Mesodermal cell (in vitro differentiated cells): ENCODE measurements around the gene ADAMTSL5.

Experiments used
- H3K27ac ChIP-seq: 2 replicates; pipeline ENCODE4 v1.7.0; 2013; ENCODE audit warnings: mild to moderate bottlenecking, low read depth, low read length, moderate library complexity; ENCODE audit not compliant: severe bottlenecking
- H3K36me3 ChIP-seq: 2 replicates; pipeline ENCODE4 v1.7.1; 2013; ENCODE audit warnings: mild to moderate bottlenecking, low read length, moderate library complexity; ENCODE audit not compliant: control insufficient read depth, insufficient read depth
- H3K4me1 ChIP-seq: one replicate; pipeline ENCODE4 v1.7.1; 2013; ENCODE audit warnings: mild to moderate bottlenecking, low read length; ENCODE audit not compliant: insufficient read depth, control insufficient read depth, poor library complexity, severe bottlenecking
- H3K4me3 ChIP-seq: 2 replicates; pipeline ENCODE4 v1.7.0; 2013; ENCODE audit warnings: low read length, control low read depth, mild to moderate bottlenecking; ENCODE audit not compliant: insufficient read depth, poor library complexity, severe bottlenecking; ENCODE audit errors: extremely low read depth
- H3K9me3 ChIP-seq: 2 replicates; pipeline ENCODE4 v1.7.1; 2013; ENCODE audit warnings: mild to moderate bottlenecking, low read length, moderate library complexity; ENCODE audit not compliant: control insufficient read depth
- WGBS, 2 experiments: methylation state at CpG; one replicate each; pipeline ENCODE4 v1.1.5; 2013; ENCODE audit warnings: missing lambda C conversion rate in 2 of 2; ENCODE audit not compliant: insufficient coverage in 2 of 2; 5-methylcytosine and 5-hydroxymethylcytosine counted together

The ADAMTSL5 gene

DNA sequence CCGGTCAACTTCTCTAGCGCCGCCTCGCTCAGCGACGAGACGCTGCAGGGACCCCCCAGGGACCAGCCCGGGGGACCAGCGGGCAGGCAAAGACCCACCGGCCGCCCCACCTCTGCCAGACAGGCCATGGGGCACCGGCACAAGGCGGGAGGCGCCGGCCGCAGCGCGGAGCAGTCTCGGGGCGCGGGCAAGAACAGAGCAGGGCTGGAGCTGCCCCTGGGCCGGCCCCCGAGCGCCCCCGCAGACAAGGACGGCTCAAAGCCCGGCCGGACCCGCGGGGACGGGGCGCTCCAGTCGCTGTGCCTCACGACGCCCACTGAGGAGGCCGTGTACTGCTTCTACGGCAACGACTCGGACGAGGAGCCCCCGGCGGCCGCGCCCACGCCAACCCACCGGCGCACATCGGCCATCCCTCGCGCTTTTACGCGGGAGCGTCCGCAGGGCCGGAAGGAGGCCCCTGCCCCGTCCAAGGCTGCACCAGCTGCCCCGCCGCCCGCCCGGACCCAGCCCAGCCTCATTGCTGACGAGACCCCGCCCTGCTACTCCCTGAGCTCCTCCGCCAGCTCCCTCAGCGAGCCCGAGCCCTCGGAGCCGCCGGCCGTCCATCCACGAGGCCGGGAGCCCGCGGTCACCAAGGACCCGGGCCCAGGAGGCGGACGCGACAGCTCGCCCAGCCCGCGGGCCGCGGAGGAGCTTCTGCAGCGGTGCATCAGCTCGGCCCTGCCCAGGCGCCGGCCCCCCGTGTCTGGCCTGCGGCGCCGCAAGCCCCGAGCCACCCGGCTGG lies 45.1 kb downstream of the ADAMTSL5 start:
- H3K27ac ChIP-seq = no peak overlapping the region
- H3K4me3 ChIP-seq = no peak overlapping the region
- no peaks in the 10 kb centered on the region for H3K36me3 ChIP-seq
- peaks cover 23% of the 10 kb centered on the region for H3K4me1 ChIP-seq
- 4 to 6% methylated on average over 79 to 83 of the region's 92 CpGs for WGBS, 2 experiments
- H3K9me3 ChIP-seq = no peaks in the 10 kb centered on the region

- Histone ChIP-seq H3K36me3 (no peaks in the 10 kb centered on the region), H3K27ac (no peak overlapping the region), H3K4me1 (peaks cover 23% of the 10 kb centered on the region), H3K4me3 (no peak overlapping the region), H3K9me3 (no peaks in the 10 kb centered on the region)
- 4 to 5% methylated on average over 34 to 36 of the region's 36 CpGs for WGBS, 2 experiments
These were observed 45.7 kb downstream of the ADAMTSL5 start for GRCh38 chr19:1467215-1467489.

DNA sequence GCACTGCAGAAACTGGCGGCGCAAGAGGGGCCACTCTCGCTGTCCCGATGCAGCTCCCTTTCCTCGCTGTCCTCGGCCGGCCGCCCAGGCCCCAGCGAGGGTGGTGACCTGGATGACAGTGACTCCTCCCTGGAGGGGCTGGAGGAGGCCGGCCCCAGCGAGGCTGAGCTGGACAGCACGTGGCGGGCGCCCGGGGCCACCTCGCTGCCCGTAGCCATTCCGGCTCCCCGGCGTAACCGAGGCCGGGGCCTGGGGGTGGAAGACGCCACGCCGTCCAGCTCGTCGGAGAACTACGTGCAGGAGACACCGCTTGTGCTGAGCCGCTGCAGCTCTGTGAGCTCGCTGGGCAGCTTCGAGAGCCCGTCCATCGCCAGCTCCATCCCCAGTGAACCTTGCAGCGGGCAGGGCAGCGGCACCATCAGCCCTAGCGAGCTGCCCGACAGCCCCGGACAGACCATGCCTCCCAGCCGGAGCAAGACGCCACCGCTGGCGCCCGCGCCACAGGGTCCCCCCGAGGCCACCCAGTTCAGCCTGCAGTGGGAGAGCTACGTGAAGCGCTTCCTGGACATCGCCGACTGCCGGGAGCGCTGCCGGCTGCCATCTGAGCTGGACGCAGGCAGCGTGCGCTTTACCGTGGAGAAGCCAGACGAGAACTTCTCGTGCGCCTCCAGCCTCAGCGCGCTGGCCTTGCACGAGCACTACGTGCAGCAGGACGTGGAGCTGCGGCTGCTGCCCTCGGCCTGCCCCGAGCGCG lies 46.2 kb downstream of the ADAMTSL5 start:
- Histone ChIP-seq H3K4me1 (peaks cover 20% of the 10 kb centered on the region), H3K36me3 (no peaks in the 10 kb centered on the region), H3K9me3 (no peaks in the 10 kb centered on the region), H3K4me3 (no peak overlapping the region), H3K27ac (no peak overlapping the region)
- WGBS, 2 experiments = 9 to 11% methylated on average over 57 to 70 of the region's 70 CpGs

DNA sequence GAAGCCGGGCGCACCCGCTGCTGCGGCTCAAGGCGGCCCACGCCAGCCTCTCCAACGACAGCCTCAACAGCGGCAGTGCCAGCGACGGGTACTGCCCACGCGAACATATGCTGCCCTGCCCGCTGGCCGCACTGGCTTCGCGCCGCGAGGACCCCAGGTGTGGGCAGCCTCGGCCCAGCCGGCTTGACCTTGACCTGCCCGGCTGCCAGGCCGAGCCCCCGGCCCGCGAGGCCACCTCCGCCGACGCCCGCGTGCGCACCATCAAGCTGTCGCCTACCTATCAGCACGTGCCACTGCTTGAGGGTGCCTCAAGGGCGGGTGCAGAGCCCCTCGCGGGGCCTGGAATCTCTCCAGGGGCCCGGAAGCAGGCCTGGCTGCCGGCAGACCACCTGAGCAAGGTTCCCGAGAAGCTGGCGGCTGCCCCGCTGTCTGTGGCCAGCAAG lies 46.8 kb downstream of the ADAMTSL5 start:
- no peaks in the 10 kb centered on the region for H3K9me3 ChIP-seq
- H3K4me3 ChIP-seq = no peak overlapping the region
- peaks cover 18% of the 10 kb centered on the region for H3K4me1 ChIP-seq
- H3K36me3 ChIP-seq = no peaks in the 10 kb centered on the region
- 22 to 23% methylated on average over 34 to 40 of the region's 41 CpGs for WGBS, 2 experiments
- H3K27ac ChIP-seq = no peak overlapping the region

DNA sequence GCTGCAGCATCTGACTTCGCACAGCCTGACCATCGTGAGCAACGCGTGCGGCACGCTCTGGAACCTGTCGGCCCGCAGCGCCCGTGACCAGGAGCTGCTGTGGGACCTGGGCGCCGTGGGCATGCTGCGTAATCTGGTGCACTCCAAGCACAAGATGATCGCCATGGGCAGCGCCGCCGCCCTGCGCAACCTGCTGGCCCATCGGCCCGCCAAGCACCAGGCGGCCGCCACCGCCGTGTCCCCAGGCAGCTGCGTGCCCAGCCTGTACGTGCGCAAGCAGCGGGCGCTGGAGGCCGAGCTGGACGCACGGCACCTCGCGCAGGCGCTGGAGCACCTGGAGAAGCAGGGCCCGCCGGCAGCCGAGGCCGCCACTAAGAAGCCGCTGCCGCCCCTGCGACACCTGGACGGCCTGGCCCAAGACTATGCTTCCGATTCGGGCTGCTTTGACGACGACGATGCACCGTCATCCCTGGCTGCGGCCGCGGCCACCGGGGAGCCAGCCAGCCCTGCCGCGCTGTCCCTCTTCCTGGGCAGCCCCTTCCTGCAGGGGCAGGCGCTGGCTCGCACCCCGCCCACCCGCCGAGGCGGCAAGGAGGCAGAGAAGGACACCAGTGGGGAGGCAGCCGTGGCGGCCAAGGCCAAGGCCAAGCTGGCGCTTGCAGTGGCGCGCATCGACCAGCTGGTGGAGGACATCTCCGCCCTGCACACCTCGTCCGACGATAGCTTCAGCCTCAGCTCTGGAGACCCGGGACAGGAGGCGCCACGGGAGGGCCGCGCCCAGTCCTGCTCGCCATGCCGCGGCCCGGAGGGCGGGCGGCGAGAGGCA lies 47.4 kb downstream of the ADAMTSL5 start:
- 20 to 25% methylated on average over 54 to 83 of the region's 83 CpGs for WGBS, 2 experiments
- no peaks in the 10 kb centered on the region for H3K9me3 ChIP-seq
- H3K4me3 ChIP-seq = no peak overlapping the region
- no peaks in the 10 kb centered on the region for H3K36me3 ChIP-seq
- H3K27ac ChIP-seq = no peak overlapping the region
- H3K4me1 ChIP-seq = peaks cover 14% of the 10 kb centered on the region

- no peak overlapping the region for H3K27ac ChIP-seq
- H3K9me3 ChIP-seq = no peaks in the 10 kb centered on the region
- H3K4me1 ChIP-seq = peaks cover 8% of the 10 kb centered on the region
- no peaks in the 10 kb centered on the region for H3K36me3 ChIP-seq
- H3K4me3 ChIP-seq = no peak overlapping the region
- WGBS, 2 experiments = 75 to 90% methylated on average over 9 to 24 of the region's 24 CpGs
These were observed 51.0 kb downstream of the ADAMTSL5 start for GRCh38 chr19:1461862-1462261.

DNA sequence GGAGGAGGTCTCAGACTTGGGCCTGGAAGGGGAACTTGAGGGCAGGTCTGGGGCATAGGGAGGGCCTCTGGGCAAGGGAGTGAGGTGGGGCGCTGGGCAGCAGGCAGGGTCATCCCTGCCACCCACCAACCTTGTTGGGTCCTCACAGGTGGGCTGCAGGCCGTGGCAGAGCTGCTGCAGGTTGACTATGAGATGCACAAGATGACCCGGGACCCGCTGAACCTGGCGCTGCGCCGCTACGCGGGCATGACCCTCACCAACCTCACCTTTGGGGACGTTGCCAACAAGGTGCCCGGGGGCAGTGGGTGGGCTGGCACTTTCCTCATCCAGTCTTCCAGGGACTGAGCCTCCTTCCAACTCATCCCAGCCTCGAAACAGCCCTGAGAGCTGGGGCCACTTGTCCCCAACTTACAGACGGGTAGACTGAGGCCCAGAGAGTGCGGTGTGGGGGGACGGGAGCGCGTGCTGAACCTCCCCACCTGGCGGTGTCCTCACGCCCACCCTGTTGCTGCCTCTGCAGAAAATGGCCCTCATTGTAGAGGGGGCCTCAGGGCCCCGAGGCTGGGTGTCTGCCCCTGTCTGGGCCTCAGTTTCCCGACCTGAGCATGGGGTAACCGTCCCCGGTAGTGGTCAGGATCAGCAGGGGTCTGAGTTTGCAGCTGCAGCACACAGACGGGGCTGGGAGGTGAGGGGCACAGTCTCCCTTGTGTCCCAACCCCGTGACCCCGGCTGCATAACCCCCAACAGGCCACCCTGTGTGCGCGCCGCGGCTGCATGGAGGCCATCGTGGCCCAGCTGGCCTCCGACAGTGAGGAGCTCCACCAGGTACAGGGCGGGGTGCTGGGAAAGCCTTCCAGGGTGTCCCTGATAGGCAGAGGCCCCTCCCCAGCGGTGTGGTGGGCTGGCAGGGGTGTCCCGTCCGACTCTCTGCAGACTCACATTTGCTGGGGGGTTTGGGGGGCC lies 52.5 kb downstream of the ADAMTSL5 start:
- WGBS, 2 experiments = 93 to 94% methylated on average over 30 to 32 of the region's 36 CpGs
- no peak overlapping the region for H3K4me3 ChIP-seq
- peaks cover 5% of the 10 kb centered on the region for H3K4me1 ChIP-seq
- H3K27ac ChIP-seq = no peak overlapping the region
- no peaks in the 10 kb centered on the region for H3K36me3 ChIP-seq
- H3K9me3 ChIP-seq = no peaks in the 10 kb centered on the region

DNA sequence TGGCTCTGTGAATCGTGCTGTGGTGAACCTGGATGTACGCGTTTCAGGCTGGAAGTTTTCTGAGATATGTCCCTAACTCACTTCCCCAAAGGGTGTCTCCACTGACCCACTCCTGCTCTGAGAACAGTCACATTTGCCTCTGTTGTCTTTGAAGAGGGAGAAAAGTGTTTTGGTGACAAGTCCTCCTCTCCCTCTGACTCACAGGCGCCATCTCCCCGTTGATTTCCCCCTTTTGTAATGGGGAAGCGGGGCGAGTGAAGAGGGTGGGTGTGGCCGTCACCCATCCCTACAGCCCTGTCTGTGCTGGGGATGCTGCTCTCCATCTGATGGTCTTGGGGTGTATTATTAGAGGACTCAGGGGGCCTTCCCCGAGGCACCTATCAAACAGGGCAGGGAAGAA lies 53.3 kb downstream of the ADAMTSL5 start:
- H3K9me3 ChIP-seq = no peaks in the 10 kb centered on the region
- WGBS, 2 experiments = 85 to 87% methylated on average over 3 to 4 of the region's 9 CpGs
- H3K4me1 ChIP-seq = peaks cover 5% of the 10 kb centered on the region
- H3K36me3 ChIP-seq = no peaks in the 10 kb centered on the region
- no peak overlapping the region for H3K27ac ChIP-seq
- H3K4me3 ChIP-seq = no peak overlapping the region

DNA sequence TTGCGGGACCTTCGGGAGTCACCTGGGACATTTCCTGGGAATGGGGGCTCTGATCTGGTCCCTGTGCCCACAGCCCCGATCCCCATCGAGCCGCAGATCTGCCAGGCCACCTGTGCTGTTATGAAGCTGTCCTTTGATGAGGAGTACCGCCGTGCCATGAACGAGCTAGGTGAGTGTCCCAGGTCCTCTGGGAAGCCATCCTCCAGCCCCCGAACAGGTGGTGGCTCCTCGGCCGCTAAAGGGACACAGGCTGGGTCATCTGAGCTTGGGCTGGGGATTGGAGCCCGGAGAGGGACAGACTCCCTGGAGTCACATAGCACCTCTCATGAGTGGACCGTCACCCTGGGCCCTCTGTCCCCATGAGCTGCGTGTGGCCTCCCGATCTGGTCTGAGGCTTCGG lies 54.9 kb downstream of the ADAMTSL5 start:
- H3K9me3 ChIP-seq = no peaks in the 10 kb centered on the region
- no peaks in the 10 kb centered on the region for H3K36me3 ChIP-seq
- no peak overlapping the region for H3K4me3 ChIP-seq
- WGBS, 2 experiments = 89% methylated on average over 15 to 16 of the region's 16 CpGs
- H3K4me1 ChIP-seq = peaks cover 5% of the 10 kb centered on the region
- H3K27ac ChIP-seq = no peak overlapping the region
